Naive B cell (primary cell): ENCODE data around the gene YPEL5. TPM values are rescaled to one million over a fixed set of nuclear protein-coding genes. Genes with fewer than 3 reads are reported as not detected.
"Not testable (repeated sequence)": the region's sequence is repeated elsewhere in the genome, so short reads cannot be mapped to it uniquely, and the experiment has no call there.

Experiments
- ATAC-seq, 2 donors: fragments of 150-1000 bp; cut with Tn5 transposase; 2 replicates each; pipeline ENCODE4 v1.10.0; 2021; ENCODE audit warnings: low read depth in 2 of 2, mild to moderate bottlenecking in 2 of 2, moderate library complexity in 2 of 2
- DNase-seq: peaks from one replicate; pipeline ENCODE4 v3.0.0; 2022
- H3K27ac Mint-ChIP-seq, 6 donors: one replicate each; pipeline ENCODE4 v1.8.0; 2020 to 2022; ENCODE audit warnings: mild to moderate bottlenecking in 6 of 6, mixed read lengths in 6 of 6, moderate library complexity in 5 of 6, inconsistent platforms in 2 of 6
- H3K27me3 Mint-ChIP-seq, 3 donors: one replicate each; pipeline ENCODE4 v1.8.0; 2021 to 2022; ENCODE audit warnings: mixed read lengths in 3 of 3, mild to moderate bottlenecking in 1 of 3
- H3K36me3 Mint-ChIP-seq, 2 donors: one replicate each; pipeline ENCODE4 v1.8.0; 2020 to 2022; ENCODE audit warnings: mixed read lengths in 2 of 2, inconsistent platforms in 1 of 2, mild to moderate bottlenecking in 1 of 2
- H3K4me1 Mint-ChIP-seq, 3 donors: one replicate each; pipeline ENCODE4 v1.8.0; 2020 to 2022; ENCODE audit warnings: mixed read lengths in 3 of 3, inconsistent platforms in 1 of 3, mild to moderate bottlenecking in 1 of 3, moderate library complexity in 1 of 3
- H3K4me3 Mint-ChIP-seq, 8 donors: one replicate each; pipeline ENCODE4 v1.8.0; 2020 to 2022; ENCODE audit warnings: mild to moderate bottlenecking in 8 of 8, mixed read lengths in 8 of 8, moderate library complexity in 8 of 8, inconsistent platforms in 2 of 8
- H3K9me3 Mint-ChIP-seq, 7 donors: one replicate each; pipeline ENCODE4 v1.8.0; 2020 to 2022; ENCODE audit warnings: mixed read lengths in 7 of 7, mild to moderate bottlenecking in 5 of 7, inconsistent platforms in 2 of 7, moderate library complexity in 1 of 7
- polyA plus RNA-seq, 6 donors: library from polyadenylated mRNA; unstranded; fragments of 300-500 nt; fragmentation: Illumina TruSeq; gene quantifications; one replicate each; pipeline ENCODE4 v1.2.3, GENCODE V29; 2021; ENCODE audit warnings: low read depth in 6 of 6

YPEL5 gene
- polyA plus RNA-seq, 6 donors from 2014 or later = 196 to 315 (median 230) TPM

DNA sequence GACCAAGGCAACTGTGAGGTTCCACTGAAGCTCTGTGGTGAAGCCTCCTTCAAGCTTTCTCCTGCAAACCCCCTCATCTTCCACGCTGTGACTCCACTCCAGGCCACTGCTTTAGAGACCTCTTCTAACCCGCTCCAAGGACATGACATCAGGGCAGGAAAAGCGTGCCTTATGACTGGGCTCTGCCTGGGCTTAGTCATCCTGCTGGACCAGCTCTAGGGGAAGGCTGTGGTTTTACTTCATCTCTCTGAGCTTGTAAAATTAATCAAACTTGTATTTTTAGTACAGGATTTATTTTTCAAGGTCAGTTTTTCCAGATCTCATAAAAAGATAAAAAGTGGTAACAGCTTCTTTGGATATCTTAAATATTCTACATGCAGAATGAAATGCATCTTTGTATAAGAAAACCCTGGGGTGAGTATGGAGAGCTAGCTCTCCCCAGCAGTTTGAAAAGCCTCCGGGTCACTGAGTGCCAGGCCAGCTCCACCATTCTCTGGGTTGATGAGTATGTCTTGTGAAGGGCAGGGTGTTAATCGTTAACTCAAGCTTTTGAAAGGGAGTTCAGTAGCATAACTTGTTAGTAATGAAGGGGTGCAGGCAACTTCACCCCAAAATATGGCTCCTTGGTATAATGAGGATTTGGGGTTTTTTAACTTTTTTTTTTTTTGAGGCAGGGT lies 33.1 kb upstream of the YPEL5 start:
- Mint-ChIP-seq H3K36me3 (no peaks in the 10 kb centered on the region), H3K9me3 (peaks cover 0 to under 1% (median 0%) of the 10 kb centered on the region in 7 donors), H3K4me3 (no peak overlapping the region), H3K4me1 (peaks cover 0 to 4% (median 2%) of the 10 kb centered on the region in 3 donors), H3K27ac (no peak overlapping the region), H3K27me3 (peaks cover 6 to 31% (median 22%) of the 10 kb centered on the region in 3 donors)
- no peak for ATAC-seq
- no peak for DNase-seq

GRCh38 chr2:30115141-30115980 lies 31.4 kb upstream of the YPEL5 start:
- ATAC-seq = no peak
- Mint-ChIP-seq H3K36me3 (no peaks in the 10 kb centered on the region), H3K27ac (peak overlapping the region in 2 of 6 donors; percentile 16 to 68), H3K4me3 (no peak overlapping the region), H3K9me3 (peaks cover 0 to 2% (median 0%) of the 10 kb centered on the region in 7 donors), H3K4me1 (peaks cover 0 to 4% (median 2%) of the 10 kb centered on the region in 3 donors), H3K27me3 (peaks cover 7 to 40% (median 32%) of the 10 kb centered on the region in 3 donors)
- DNase-seq = peak; percentile 14

DNA sequence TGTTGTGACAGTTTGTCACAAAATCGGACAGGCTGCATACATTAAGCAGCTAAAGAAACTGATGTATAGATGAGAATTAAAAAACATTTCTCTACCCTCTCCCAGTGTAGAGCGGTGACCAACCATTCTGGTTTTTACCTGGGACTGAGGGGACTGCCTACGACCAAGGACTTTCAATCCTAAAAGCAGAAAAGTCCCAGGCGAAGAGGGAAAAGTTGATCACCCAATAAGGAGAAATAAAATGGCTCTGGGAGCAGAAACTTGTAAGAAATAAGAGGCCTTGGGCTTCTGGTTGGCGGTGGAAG lies 30.9 kb upstream of the YPEL5 start:
- Mint-ChIP-seq H3K4me1 (peaks cover 0 to 4% (median 2%) of the 10 kb centered on the region in 3 donors), H3K27ac (peak overlapping the region in 1 of 6 donors; percentile 16), H3K4me3 (no peak overlapping the region), H3K9me3 (peaks cover 0 to 2% (median 0%) of the 10 kb centered on the region in 7 donors), H3K36me3 (no peaks in the 10 kb centered on the region), H3K27me3 (peaks cover 7 to 41% (median 32%) of the 10 kb centered on the region in 3 donors)
- ATAC-seq (no peak), DNase-seq (no peak)

- no peak overlapping the region for H3K27ac Mint-ChIP-seq
- peaks cover 19 to 31% (median 27%) of the 10 kb centered on the region in 3 donors for H3K27me3 Mint-ChIP-seq
- no peaks in the 10 kb centered on the region for H3K4me1 Mint-ChIP-seq
- peaks cover 0 to 7% of the 10 kb centered on the region in 2 donors for H3K36me3 Mint-ChIP-seq
- peaks cover 0 to 9% (median 3%) of the 10 kb centered on the region in 7 donors for H3K9me3 Mint-ChIP-seq
- DNase-seq = no peak
- ATAC-seq = no peak
- no peak overlapping the region for H3K4me3 Mint-ChIP-seq
These were observed 24.4 kb upstream of the YPEL5 start for GRCh38 chr2:30122362-30122761.

- H3K27ac Mint-ChIP-seq = no peak overlapping the region
- H3K36me3 Mint-ChIP-seq = peaks cover 0 to 7% of the 10 kb centered on the region in 2 donors
- H3K4me1 Mint-ChIP-seq = no peaks in the 10 kb centered on the region
- ATAC-seq = no peak
- DNase-seq = no peak
- peaks cover 0 to 19% (median 9%) of the 10 kb centered on the region in 3 donors for H3K27me3 Mint-ChIP-seq
- H3K4me3 Mint-ChIP-seq = no peak overlapping the region
- peaks cover 0 to 8% (median 3%) of the 10 kb centered on the region in 7 donors for H3K9me3 Mint-ChIP-seq
These were observed 19.6 kb upstream of the YPEL5 start for GRCh38 chr2:30127016-30127893.

GRCh38 chr2:30134582-30134981 lies 12.2 kb upstream of the YPEL5 start:
- Mint-ChIP-seq H3K9me3 (peaks cover 0 to 3% (median 0%) of the 10 kb centered on the region in 7 donors), H3K27ac (no peak overlapping the region), H3K36me3 (no peaks in the 10 kb centered on the region), H3K4me1 (peaks cover 0 to 10% (median 0%) of the 10 kb centered on the region in 3 donors), H3K4me3 (no peak overlapping the region), H3K27me3 (peaks cover 14 to 35% (median 17%) of the 10 kb centered on the region in 3 donors)
- DNase-seq (no peak), ATAC-seq (no peak)

GRCh38 chr2:30135541-30135940 lies 11.3 kb upstream of the YPEL5 start:
- peaks cover 0 to 12% (median 0%) of the 10 kb centered on the region in 3 donors for H3K4me1 Mint-ChIP-seq
- H3K9me3 Mint-ChIP-seq = peaks cover 0 to 3% (median 0%) of the 10 kb centered on the region in 7 donors
- H3K36me3 Mint-ChIP-seq = no peaks in the 10 kb centered on the region
- peaks cover 14 to 35% (median 17%) of the 10 kb centered on the region in 3 donors for H3K27me3 Mint-ChIP-seq
- ATAC-seq = no peak
- H3K27ac Mint-ChIP-seq = no peak overlapping the region
- no peak overlapping the region for H3K4me3 Mint-ChIP-seq
- no peak for DNase-seq

GRCh38 chr2:30136764-30137444 lies 9.9 kb upstream of the YPEL5 start:
- Mint-ChIP-seq H3K27me3 (peaks cover 10 to 35% (median 14%) of the 10 kb centered on the region in 3 donors), H3K9me3 (peaks cover 0 to 3% (median 0%) of the 10 kb centered on the region in 7 donors), H3K4me1 (peaks cover 0 to 12% (median 0%) of the 10 kb centered on the region in 3 donors), H3K4me3 (no peak overlapping the region), H3K36me3 (no peaks in the 10 kb centered on the region), H3K27ac (no peak overlapping the region)
- DNase-seq (no peak), ATAC-seq (no peak)

DNA sequence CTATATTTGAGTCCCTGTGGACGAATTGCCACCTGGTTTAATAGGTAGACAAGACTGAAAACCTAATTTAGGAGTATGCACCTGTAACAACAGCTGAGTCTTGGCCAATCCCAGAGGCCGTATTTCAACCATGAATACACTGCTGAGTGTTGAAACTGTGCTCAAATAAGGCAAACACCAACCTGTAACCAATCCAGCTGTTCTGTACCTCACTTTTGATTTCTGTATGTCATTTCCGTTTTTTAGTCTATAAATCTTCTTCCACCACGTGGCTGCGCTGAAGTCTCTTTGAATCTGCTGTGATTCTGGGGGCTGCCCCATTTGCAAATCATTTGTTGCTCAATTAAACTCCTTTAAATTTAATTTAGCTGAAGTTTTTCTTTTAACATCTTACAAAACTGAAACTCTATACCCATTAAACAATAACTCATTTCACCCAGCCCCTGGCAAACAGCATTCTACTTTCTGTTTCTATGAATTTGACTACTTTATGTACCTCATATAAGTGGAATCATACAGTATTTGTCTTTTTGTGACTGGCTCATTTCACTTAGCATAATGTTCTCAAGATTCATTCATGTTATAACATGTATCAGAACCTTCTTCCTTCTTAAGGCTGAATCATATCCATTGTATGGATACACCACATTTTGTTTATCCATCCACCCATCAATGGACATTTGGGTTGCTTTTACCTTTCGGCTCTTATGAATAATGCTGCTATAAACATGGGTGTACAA lies 7.5 kb upstream of the YPEL5 start:
- Mint-ChIP-seq H3K27me3 (peaks cover 10 to 25% (median 14%) of the 10 kb centered on the region in 3 donors), H3K4me1 (peaks cover 0 to 12% (median 0%) of the 10 kb centered on the region in 3 donors), H3K9me3 (no peaks in the 10 kb centered on the region), H3K27ac (peak overlapping the region; percentile 10 to 95 (median 74)), H3K4me3 (peak overlapping the region; percentile 0 to 70 (median 11)), H3K36me3 (no peaks in the 10 kb centered on the region)
- DNase-seq (peak; percentile 69), ATAC-seq (peak; percentile 77 to 81)

DNA sequence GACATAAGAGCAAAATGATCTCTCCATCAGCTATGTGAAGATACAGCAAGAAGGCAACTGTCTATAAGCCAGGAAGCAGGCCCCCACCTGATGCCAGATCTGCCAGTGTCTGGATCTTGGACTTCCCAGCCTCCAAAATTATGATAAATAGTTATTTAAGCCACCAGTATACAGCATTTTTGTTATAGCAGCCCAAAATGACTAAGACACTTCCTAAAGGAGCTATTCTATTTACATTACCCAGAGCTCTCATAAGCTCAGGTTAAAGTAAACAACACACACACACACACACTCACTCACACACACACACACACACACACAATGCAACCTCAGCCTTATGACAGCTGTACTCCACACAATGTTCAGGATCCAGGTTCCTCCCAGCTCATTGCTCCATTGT lies 5.7 kb upstream of the YPEL5 start:
- H3K27me3 Mint-ChIP-seq = peaks cover 1 to 9% (median 6%) of the 10 kb centered on the region in 3 donors
- H3K36me3 Mint-ChIP-seq = no peaks in the 10 kb centered on the region
- DNase-seq = no peak
- peak overlapping the region in 5 of 6 donors; percentile 22 to 73 (median 42) for H3K27ac Mint-ChIP-seq
- no peaks in the 10 kb centered on the region for H3K9me3 Mint-ChIP-seq
- H3K4me1 Mint-ChIP-seq = peaks cover 4 to 23% (median 9%) of the 10 kb centered on the region in 3 donors
- ATAC-seq = no peak
- no peak overlapping the region for H3K4me3 Mint-ChIP-seq

DNA sequence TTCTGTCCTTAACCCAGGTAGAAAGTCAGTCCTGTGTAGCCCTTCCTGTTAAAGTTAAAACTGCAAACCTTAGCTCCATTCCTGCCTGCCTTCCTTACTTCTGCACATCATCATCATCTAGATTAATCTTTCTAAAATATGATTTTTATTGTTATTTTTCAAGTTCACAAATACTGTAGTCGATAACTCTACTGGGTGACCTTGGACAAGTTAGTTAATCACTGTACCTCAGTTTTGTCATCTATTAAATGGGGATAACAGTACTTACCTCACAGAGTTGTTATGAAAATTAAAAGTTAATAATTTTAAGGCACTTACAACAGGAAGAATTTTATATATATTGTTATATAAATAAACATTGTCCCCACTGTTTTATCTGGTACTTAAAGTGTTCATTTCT lies 2.5 kb upstream of the YPEL5 start:
- H3K4me1 Mint-ChIP-seq = peaks cover 19 to 31% (median 25%) of the 10 kb centered on the region in 3 donors
- DNase-seq (no peak), ATAC-seq (no peak)

DNA sequence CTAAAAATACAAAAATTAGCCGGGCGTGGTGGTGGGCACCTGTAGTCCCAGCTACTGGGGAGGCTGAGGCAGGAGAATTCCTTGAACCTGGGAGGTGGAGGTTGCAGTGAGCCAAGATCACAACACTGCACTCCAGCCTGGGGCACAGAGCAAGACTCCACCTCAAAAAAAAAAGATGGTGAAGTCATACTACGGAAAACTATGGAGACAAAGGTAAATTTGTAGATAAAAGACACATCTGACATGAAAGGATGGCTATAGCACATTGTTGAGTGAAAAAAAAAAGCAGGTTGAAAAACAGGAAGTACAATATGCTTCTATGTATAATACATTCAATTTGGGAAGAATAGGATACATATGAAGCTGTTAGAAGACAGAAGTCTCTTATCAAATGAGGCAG lies 1.9 kb upstream of the YPEL5 start:
- peak; percentile 17 for DNase-seq
- H3K4me1 Mint-ChIP-seq = peaks cover 24 to 32% (median 32%) of the 10 kb centered on the region in 3 donors
- H3K9me3 Mint-ChIP-seq, ATAC-seq, H3K36me3 Mint-ChIP-seq, H3K27me3 Mint-ChIP-seq: not testable (repeated sequence)
- H3K27ac Mint-ChIP-seq = peak overlapping the region; percentile 87 to 100 (median 98)
- H3K4me3 Mint-ChIP-seq = peak overlapping the region in 4 of 8 donors; percentile 36 to 93 (median 70)

More for the DNA sequence above, 2.5 kb upstream of the YPEL5 start:
- H3K27me3 Mint-ChIP-seq = no peaks in the 10 kb centered on the region
- no peak overlapping the region for H3K4me3 Mint-ChIP-seq
- peak overlapping the region; percentile 62 to 100 (median 94) for H3K27ac Mint-ChIP-seq
- H3K9me3 Mint-ChIP-seq = no peaks in the 10 kb centered on the region
- no peaks in the 10 kb centered on the region for H3K36me3 Mint-ChIP-seq
